Stimulated activated CD4-positive, alpha-beta T cell treated with anti-CD3 and anti-CD28 coated beads, TNF-alpha, amount 100 ng/mL, for 4 hours (primary cell): ENCODE results near the gene EFS.
"Not testable (repeated sequence)": the region's sequence is repeated elsewhere in the genome, so short reads cannot be mapped to it uniquely, and the experiment has no call there.

ENCODE experiments used
- DNase-seq, 3 experiments: peaks; one replicate each; pipeline ENCODE4 v3.0.0-alpha.2; 2020; ENCODE audit warnings: low read depth in 3 of 3

The EFS gene, protein sequence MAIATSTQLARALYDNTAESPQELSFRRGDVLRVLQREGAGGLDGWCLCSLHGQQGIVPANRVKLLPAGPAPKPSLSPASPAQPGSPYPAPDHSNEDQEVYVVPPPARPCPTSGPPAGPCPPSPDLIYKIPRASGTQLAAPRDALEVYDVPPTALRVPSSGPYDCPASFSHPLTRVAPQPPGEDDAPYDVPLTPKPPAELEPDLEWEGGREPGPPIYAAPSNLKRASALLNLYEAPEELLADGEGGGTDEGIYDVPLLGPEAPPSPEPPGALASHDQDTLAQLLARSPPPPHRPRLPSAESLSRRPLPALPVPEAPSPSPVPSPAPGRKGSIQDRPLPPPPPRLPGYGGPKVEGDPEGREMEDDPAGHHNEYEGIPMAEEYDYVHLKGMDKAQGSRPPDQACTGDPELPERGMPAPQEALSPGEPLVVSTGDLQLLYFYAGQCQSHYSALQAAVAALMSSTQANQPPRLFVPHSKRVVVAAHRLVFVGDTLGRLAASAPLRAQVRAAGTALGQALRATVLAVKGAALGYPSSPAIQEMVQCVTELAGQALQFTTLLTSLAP

DNA sequence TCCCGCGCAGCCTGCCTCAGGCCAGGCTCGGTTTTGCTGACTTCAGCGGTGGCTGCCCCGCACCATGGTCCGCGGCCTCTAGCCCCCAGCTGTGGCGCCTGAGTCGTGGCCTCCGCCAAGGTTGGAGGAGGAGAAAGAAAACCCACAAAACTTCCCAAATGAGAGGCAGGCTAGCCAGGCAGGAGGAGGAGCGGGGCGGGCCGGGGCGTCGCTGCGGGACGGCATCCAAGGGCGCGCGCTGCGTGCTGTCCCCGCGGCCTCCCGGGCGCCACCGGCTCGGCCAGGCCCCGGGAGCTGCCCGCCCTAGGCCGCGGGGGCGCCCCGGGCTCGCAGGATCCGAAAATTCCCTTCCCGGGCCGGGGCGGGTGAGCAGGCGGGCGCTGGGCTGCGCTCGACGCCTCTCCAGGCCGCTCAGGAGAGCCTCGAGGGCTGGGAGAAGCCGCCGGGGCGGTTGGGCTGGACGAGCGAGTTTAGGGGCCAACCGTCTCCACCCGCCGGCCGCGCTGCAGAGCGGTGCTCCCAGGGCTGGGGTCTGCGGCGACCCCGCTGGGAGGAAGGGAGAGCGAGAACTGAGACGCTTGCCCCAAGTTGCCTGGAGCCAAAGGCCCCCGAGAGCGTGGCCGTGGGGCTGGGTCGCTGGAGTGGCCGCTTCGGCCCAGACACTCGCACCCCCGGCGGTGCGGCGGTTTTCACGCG, at the start of gene EFS:
TSS of gene EFS (minus strand) at position 137 of the 696 bp plus-strand sequence. CDS start 147 bp downstream, outside the sequence.
- no peak for DNase-seq

DNA sequence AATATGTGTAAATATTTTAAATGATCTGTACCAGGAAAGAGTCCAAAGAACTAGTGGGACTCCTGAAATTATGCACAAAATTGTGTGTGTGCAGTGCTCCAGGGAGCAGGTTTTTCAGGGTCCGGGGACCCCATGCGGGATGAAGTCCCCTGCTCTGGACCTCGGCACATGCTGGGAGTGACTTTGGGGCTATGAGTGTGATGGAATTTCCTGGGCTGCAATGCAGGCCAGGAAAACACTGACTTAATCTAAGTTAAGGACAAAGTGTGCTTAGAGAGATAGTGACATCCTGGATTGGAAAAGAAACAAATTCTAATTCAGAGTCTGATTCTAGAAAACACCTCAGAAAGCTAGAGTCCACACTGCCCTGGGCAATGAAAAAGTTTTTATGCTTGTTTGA, 49.3 kb upstream of the EFS start:
- no peak for DNase-seq

DNA sequence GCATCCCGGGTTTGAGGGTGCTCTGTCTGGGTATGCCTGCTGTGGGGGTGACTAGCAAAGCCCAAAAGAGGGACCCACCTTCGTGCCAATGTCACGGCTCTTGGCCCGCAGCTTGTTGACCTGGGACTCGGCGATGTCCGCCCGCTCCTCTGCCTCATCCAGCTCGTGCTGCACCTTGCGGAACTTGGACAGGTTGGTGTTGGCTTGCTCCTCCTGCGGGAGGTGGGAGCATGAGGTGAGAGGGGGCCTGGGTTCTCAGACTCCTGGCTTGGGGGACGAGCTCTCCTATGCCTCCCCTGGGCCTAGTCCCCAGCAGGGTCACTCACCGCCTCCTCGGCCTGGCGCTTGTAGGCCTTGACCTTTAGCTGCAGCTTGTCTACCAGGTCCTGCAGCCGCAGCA, 48.7 kb upstream of the EFS start:
- no peak for DNase-seq

DNA sequence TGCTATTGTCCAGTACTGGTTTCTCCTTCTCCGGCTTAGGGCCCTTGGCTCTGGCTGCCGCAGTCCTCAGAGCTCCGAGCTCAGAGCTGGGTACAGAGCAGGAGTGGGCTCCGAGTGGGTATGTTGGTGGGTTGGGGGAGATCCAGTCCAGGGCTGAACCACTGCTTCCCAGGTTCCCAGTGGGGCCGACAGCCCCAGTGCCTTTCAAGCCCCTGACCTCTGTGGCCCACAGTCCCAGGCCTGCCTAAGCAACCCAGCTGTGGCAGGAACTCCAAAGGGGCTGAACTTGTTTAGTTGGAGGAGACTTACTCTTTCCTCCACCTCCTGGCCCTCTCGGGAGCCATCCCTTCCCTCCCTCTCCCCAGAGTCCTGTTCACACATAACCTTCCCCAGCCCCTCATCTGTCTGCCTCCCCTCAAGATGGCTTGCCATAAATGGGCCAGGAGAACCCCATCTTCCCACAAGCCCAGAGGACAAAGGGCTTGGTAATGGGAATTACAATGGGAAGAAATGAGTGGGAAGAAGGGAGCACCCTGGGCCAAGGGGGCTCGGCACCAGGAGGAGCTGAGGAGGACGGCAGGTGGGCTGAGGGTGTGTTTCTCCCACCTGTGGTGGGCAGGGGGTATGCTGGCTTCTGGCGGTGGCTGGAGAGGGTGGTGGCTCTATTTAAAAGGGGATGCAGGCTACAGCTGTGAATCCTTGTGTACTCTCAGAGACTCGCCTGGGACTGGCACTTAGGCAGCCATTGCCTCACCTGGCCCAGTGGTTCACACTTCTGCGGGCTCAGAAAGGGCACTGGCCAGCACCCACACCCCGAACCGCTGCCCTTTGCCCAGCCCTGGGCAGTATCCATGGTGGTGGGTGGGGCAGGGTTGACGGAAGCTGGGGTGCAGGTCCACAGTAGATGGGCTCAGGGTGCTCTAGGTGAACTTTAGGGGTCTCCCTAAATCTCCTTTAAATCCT, 46.9 kb upstream of the EFS start:
- DNase-seq, result no peak

DNA sequence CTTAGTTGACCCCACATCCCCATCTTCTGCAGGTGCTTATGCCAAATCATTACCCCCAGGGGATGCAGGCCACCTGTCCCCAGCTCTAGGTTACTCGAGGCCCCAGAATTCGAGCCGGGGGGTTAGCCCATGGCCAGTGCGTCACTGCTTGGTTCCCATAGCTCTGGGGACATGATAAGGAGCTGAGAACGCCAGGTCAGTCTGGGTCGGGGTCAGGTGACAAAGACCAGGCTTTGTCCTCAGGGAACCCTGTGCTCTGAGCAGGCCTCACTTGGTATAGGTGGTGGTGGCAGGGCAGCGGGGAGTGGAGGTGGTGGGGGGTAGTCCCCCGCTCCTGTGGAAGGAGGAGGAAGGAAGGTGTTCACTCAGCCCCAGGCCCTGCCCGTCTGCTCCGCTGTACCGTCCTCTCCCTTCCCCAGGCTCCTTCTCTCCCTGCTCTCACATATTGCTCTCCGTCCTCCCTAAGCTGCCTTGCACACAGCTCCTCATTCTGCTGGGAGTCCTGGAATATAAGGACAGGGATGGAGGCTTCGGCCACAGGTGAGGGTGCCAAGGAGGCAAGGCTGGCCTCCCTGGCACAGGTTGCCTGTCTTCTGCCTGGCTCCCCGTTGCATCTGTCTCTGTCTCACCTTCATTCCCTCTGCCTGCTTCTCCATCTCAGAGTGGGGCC, 45.1 kb upstream of the EFS start:
- DNase-seq, result no peak

DNA sequence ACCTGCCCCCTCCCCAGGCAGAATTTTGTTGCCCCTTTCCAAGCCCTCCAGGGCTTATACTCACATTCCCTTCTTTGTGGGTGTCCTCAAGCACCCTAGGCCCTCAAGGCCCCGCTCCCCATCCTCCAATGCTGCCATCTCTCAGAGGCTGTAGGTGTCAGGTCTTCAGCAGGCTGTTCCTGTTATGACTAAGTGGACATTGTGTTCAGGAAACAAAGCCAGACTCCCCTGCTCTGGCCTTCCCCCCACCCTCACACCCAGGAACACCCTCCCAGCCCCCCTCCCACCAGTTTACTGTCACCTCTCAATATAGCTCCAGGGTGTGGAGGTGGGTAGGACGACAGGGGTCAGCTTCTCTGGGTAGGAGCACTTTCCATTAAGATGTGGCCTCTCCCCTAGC, 44.5 kb upstream of the EFS start:
- no peak for DNase-seq

DNA sequence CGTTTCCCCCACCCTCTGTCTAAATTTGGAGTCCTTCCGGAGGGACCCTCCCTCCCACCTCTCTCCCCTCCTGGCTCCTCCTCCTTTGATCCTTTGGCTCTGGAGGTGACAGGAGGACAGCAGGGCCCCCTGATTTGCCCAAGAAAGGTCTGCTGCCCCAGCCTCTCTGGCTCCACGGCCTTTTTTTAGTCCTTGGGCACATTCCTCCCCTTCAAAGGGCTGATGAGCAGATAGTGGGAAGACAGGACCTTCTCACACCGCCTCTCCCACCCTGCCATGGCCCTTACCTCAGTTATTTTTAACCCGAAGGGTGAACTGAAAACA, 43.3 kb upstream of the EFS start:
- DNase-seq, result no peak

DNA sequence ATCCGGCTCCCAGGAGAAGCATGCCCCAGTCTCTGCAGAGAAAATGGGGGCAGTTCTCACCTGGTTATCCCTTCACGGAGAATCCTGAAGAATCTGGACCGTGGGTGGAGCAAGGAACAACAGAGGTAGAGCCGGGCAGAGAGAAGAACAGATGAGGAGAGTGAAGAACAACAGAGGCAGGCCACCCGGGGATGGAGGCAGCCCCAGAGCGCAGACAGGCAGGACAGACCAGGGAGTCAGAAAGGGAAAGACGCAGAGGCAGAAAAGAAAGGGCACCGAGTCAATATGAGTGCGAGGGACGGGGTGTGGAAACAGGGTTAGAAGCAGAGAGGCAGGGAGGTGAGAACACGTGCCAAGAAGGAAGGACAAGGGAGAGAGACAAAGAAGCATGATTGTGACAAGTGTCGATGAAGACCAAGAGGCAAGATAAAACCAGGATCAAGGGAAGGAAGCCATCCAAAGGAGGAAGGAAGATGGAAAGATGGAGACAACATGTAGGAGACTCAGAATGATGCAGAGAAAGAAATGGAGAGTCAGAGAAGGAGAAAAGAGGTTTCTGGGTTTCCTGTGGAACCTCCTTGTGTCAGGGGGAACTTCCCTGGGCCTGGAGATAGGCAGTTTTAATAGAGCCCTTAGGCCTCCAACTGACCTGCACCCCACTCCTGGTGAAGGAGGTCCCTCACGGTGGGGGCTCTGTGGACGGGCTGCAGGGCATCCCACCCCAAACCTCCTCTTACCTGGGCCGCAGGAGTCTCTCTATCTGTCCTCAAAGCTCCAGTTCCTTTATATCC, 42.7 kb upstream of the EFS start, which contains the start of gene MYH6:
TSS of gene MYH6 (minus strand) at position 758 of the 791 bp plus-strand sequence. CDS start 1,050 bp downstream, outside the sequence.
- DNase-seq, result no peak

DNA sequence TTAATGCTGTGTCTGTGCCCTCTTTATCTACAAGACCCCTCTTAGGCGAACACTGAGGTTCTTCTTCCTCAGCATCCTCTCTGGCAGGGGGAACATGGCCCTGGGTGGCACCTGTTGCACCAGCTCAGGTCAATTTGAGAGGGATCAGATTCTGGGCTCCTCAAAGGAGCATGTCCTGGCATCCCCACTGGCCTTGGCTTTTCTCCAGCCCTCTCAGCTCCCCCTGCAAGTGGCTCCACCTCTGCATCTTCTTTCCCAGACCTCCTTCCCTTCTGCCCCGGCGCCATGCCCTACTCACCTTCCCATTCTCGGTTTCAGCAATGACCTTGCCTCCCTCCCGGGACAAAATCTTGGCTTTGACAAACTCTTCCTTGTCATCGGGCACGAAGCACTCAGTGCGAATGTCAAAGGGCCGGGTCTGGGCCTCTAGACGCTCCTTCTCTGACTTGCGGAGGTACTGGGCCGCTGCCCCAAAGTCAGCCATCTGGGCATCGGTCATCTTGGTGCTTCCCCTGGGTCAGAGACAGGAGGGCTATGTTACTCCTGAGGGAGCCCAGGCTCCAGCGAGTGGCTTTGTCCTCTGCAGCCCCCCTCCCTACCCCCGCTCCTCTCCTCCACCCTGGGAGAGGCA, 41.9 kb upstream of the EFS start:
- DNase-seq, result no peak

DNA sequence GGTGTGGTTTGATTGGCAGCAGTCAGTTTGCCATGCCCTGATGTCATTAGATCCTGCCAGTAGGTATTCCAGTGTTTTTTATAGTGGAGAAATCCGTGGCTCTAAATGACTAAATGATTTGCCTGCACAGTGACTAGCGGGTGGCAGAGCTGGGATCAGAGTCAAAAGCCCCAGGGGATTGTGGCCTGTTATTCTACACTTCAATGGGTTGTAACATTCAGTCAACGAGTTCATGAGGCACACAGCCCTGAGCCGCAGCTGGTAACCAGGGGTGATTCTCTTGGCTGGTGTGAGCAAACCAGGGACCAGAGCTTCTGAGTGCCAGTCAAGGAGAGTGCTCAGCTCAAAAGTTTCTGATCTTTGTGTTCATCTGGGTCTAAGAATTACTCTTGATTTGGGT, 41.3 kb upstream of the EFS start:
- DNase-seq, result no peak

DNA sequence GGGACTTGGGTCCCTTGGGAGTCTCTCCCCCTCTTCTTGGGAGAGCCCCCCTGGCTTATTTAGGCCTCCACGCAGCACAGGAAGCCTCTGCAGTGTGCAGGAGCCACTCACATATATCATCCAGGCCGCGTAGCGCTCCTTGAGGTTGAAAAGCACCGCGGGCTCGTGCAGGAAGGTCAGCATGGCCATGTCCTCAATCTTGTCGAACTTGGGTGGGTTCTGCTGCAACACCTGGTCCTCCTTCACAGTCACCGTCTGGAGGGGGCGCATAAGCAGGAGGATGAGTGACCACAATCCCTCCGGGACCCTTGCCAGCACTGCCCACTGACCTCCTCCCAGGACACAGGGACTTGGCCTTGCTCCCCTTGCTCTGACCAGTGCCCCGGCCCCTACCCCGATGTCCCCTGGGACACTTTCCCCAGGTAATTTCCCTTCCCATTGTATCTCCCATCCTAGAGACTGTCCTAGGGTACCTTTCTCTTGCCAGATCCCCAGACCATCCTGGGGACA, 40.6 kb upstream of the EFS start:
- no peak for DNase-seq

DNA sequence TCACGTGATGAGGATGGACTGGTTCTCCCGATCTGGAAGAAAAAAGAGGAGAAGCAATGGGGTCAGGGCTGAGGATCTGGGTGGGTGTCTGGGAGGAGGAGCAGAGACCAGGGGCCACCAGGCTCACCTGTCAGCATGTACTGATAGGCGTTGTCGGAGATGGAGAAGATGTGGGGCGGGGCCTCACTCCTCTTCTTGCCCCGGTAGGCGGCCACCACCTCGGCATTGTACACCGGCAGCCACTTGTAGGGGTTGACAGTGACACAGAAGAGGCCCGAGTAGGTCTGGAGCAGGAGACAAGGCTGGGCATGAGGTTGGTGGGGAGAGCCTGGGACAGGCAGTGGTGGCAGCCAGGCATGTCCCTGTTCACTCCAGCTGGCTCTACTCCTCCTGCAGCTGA, 40.1 kb upstream of the EFS start:
- no peak for DNase-seq

DNA sequence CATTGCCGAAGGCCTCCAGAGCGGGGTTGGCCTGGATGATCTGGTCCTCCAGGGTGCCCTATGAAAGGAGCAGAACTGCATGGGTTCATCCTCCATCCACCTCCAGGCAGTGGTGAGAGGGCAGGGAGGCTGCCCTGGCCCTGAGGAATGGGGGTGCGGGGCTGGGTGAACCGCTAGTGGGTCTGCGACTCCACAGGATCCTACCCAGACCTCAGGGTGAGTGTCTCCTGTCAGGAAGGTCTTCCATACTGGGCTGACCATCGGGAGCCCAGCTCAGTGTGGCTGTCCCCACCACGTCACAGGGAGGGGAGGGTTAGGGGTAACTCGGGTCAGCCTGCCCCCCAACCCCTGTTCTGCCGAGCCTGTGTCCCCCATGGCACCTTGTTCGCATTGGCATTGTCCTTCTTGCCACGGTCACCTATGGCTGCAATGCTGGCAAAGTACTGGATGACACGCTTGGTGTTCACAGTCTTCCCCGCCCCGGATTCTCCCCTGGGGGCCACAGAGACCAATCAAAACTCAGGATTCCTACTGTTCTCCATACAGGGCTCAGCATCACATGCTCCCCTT, 39.4 kb upstream of the EFS start:
- DNase-seq, result no peak

DNA sequence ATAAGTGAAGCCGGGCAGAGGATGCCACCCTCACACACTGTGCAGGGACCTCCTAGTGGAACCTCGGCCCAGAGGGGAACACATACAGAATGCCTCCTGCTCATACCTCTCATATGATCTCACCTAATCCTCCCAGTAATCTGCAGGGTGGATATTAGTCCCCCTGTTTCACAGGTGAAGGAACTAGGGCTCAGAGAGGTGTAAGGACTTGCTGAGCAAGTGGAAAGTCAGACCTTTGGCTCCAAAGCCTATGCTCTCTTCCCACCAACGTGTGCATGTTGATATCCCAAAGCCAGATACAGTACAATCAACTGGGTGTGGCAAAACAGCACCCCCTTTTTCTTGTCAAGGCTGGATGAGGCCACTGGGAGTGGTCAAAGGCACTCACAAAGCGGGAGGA, 38.9 kb upstream of the EFS start:
- no peak for DNase-seq

DNA sequence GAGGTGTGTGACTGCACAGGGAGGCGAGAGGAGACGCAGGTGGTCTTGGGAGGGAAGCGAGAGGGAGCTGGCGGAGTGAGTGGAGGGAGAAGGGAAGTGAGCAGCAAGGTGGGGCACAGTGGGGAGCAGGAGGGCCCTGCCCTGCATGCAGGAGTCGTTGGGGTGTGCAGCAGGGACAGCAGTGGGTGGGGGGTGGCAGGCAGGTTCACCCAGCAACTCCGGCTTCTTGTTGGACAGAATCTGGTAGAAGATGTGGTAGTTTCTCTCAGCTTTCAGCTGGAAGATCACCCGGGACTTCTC, 38.1 kb upstream of the EFS start:
- no peak for DNase-seq

DNA sequence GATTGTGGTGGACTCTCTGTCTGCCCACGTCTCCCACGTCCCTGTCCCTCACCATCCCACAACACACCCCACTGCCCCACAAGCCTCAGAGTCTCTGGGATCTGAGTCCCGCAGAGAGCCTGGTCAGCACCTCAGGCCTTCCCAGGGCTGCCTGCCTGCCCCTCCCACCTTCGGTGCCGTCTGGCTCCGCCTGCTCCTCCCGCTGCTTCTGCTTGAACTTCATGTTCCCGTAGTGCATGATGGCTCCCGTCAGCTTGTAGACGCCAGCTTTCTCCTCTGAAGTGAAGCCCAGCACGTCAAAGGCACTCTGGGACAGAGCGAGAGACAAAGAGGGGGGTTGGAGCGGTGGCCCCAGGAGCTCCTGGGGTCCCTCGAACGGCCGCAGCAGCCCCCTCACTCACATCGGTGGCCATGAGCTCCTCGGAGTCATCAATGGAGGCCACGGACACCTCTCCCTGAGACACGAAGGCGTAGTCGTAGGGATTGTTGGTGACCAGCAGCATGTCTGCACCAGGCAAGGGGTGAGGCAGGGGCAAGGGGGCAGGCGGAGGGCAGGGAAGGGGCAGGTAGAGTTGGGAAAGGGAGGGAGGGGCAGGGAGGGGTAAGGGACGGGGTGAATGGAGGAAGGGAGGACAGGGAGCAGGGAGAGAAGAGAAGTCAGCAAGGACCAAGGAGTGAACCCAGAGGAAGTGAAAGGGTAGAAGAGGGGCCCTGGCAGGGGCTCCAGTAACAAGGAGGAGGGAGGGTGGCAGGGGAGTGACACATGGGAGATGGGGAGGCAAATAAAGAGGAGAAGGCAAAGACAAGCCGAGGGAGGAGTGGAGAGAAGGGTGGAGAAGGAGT, 37.5 kb upstream of the EFS start:
- no peak for DNase-seq

DNA sequence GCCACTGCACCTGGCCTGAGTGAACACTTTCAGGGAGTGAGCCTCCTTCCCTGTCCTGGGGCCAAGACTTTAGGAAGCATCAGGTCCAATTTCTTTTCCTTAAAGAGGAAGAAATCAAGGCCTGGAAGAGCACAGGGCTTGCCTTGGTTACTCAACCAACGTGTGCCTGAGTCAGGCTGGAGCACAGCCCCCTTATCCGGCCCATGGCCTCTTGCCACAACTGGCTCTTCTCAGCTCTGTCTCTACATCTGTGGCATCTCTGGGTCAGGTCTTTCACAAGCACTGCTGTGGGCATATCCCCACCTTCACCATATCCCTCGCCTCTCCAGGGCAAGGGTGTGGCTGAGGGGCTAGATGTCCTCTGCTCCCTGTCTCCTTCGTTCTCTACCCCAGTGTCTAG, 36.3 kb upstream of the EFS start:
- no peak for DNase-seq

DNA sequence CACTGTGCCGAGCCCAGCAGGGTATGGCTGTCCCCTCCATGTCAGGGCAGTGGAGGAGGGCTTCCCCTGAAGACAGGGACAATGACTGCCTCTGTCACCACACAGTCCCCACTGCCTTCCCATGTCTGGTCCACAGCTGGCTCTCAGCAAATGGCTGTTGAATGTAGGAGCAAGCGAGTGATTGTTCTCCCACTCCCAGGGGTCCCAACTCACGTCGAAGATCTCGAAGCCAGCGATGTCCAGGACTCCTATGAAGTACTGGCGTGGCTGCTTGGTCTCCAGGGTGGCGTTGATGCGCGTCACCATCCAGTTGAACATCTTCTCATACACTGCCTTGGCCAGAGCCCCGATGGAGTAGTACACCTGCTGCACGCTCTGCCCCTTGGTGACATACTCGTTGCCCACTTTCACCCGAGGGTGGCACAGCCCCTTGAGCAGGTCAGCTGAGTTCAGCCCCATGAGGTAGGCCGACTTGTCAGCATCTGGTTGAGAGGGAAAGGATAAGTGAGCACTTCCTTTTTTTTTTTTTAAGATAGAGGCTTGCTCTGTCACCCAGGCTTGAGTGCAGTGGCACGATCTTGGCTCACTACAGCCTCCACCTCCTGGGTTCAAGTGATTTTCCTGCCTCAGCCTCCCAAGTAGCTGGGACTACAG, 35.7 kb upstream of the EFS start:
- DNase-seq, result not testable (repeated sequence)
